Osteocyte (in vitro differentiated cells): Measurements from ENCODE around the gene HUWE1. TPM values are rescaled to one million over a fixed set of nuclear protein-coding genes. Genes with fewer than 3 reads are reported as not detected.

Experiments
- DNase-seq: peaks from one replicate; pipeline ENCODE4 v3.0.0; 2021; ENCODE audit warnings: mixed read lengths; ENCODE audit not compliant: unreplicated experiment; ENCODE audit errors: extremely low spot score
- H3K27ac Mint-ChIP-seq: one replicate; pipeline ENCODE4 v1.8.0; 2021; ENCODE audit warnings: mild to moderate bottlenecking, mixed read lengths; ENCODE audit not compliant: unreplicated experiment
- H3K27me3 Mint-ChIP-seq: one replicate; pipeline ENCODE4 v1.8.0; 2021; ENCODE audit warnings: mixed read lengths; ENCODE audit not compliant: unreplicated experiment
- H3K36me3 Mint-ChIP-seq: one replicate; pipeline ENCODE4 v1.8.0; 2021; ENCODE audit warnings: mixed read lengths; ENCODE audit not compliant: unreplicated experiment
- H3K4me1 Mint-ChIP-seq: one replicate; pipeline ENCODE4 v1.8.0; 2021; ENCODE audit warnings: mixed read lengths; ENCODE audit not compliant: unreplicated experiment
- H3K4me3 Mint-ChIP-seq: one replicate; pipeline ENCODE4 v1.8.0; 2021; ENCODE audit warnings: mild to moderate bottlenecking, moderate library complexity, mixed read lengths; ENCODE audit not compliant: unreplicated experiment
- H3K9me3 Mint-ChIP-seq: one replicate; pipeline ENCODE4 v1.8.0; 2021; ENCODE audit warnings: mixed read lengths; ENCODE audit not compliant: unreplicated experiment
- CTCF ChIP-seq: fragments of 200-600 bp; sonication (generic); IDR thresholded peaks from 2 replicates; pipeline ENCODE4 v1.5.0; 2021; ENCODE audit warnings: antibody characterized with exemption, mild to moderate bottlenecking, moderate library complexity
- total RNA-seq: library from RNA; stranded (reverse); gene quantifications from 2 replicates; pipeline ENCODE4 v1.2.1, GENCODE V29; 2021

The HUWE1 gene
- total RNA-seq, 1 donor from 2014 or later: 177 TPM

- DNase-seq: no peak
- Mint-ChIP-seq H3K27ac (no peak overlapping the region), H3K4me3 (no peak overlapping the region), H3K27me3 (no peaks in the 10 kb centered on the region), H3K4me1 (no peaks in the 10 kb centered on the region), H3K9me3 (peaks cover 14% of the 10 kb centered on the region), H3K36me3 (peaks cover 17% of the 10 kb centered on the region)
- no peak for TF ChIP-seq CTCF
Measured at GRCh38 chrX:53605004-53605403, 81.5 kb downstream of the HUWE1 start.

- DNase-seq: no peak
- Mint-ChIP-seq H3K36me3 (peaks cover 10% of the 10 kb centered on the region), H3K9me3 (peaks cover 7% of the 10 kb centered on the region), H3K27me3 (no peaks in the 10 kb centered on the region), H3K4me3 (no peak overlapping the region), H3K27ac (no peak overlapping the region), H3K4me1 (no peaks in the 10 kb centered on the region)
- no peak for TF ChIP-seq CTCF
Measured at GRCh38 chrX:53599781-53600396, 86.6 kb downstream of the HUWE1 start.

- Mint-ChIP-seq H3K27me3 (no peaks in the 10 kb centered on the region), H3K27ac (no peak overlapping the region), H3K36me3 (peaks cover 14% of the 10 kb centered on the region), H3K4me3 (no peak overlapping the region), H3K4me1 (no peaks in the 10 kb centered on the region), H3K9me3 (peaks cover 7% of the 10 kb centered on the region)
- TF ChIP-seq CTCF: no peak
- DNase-seq: no peak
Measured at GRCh38 chrX:53598169-53598568, 88.3 kb downstream of the HUWE1 start.

GRCh38 chrX:53595266-53595810 lies 91.2 kb downstream of the HUWE1 start:
- TF ChIP-seq CTCF: no peak
- Mint-ChIP-seq H3K27me3 (no peaks in the 10 kb centered on the region), H3K4me1 (no peaks in the 10 kb centered on the region), H3K9me3 (peaks cover 7% of the 10 kb centered on the region), H3K36me3 (peaks cover 25% of the 10 kb centered on the region), H3K27ac (no peak overlapping the region), H3K4me3 (no peak overlapping the region)
- DNase-seq: no peak

GRCh38 chrX:53594354-53594753 lies 92.2 kb downstream of the HUWE1 start:
- no peak overlapping the region for H3K4me3 Mint-ChIP-seq
- TF ChIP-seq CTCF: no peak
- no peak for DNase-seq
- H3K4me1 Mint-ChIP-seq: no peaks in the 10 kb centered on the region
- peaks cover 23% of the 10 kb centered on the region for H3K36me3 Mint-ChIP-seq
- H3K27me3 Mint-ChIP-seq: no peaks in the 10 kb centered on the region
- no peak overlapping the region for H3K27ac Mint-ChIP-seq
- peaks cover 4% of the 10 kb centered on the region for H3K9me3 Mint-ChIP-seq
